Spinal cord (tissue), 10 donors: ENCODE data around the gene SPARC. TPM values are rescaled to one million over a fixed set of nuclear protein-coding genes. Genes with fewer than 3 reads are reported as not detected.
"Not testable (repeated sequence)": the region's sequence is repeated elsewhere in the genome, so short reads cannot be mapped to it uniquely, and the experiment has no call there.

Source experiments
- DNase-seq, 6 donors: peaks; one replicate each; pipeline versions ENCODE4 v3.0.0 to v3.0.0-alpha.2; 2013 to 2015; ENCODE audit warnings: low spot score in 6 of 6, low read depth in 4 of 6
- H3K27ac ChIP-seq: one replicate; pipeline ENCODE4 v1.5.1; 2013; ENCODE audit warnings: low read depth, low read length, control low read depth
- H3K27me3 ChIP-seq: one replicate; pipeline ENCODE4 v1.6.1; 2013; ENCODE audit warnings: low read length; ENCODE audit not compliant: control insufficient read depth, insufficient read depth
- H3K36me3 ChIP-seq: one replicate; pipeline ENCODE4 v1.6.1; 2013; ENCODE audit warnings: low read length; ENCODE audit not compliant: control insufficient read depth, insufficient read depth
- H3K4me1 ChIP-seq: one replicate; pipeline ENCODE4 v1.6.1; 2013; ENCODE audit warnings: low read length; ENCODE audit not compliant: control insufficient read depth, insufficient read depth
- H3K4me3 ChIP-seq: one replicate; pipeline ENCODE4 v1.5.1; 2013; ENCODE audit warnings: low read depth, low read length, control low read depth
- H3K9me3 ChIP-seq: one replicate; pipeline ENCODE4 v1.6.1; 2013; ENCODE audit warnings: low read length; ENCODE audit not compliant: control insufficient read depth, insufficient read depth
- WGBS: methylation state at CpG from one replicate; pipeline ENCODE4 v1.1.5; 2013; ENCODE audit warnings: missing lambda C conversion rate; ENCODE audit not compliant: insufficient coverage; 5-methylcytosine and 5-hydroxymethylcytosine counted together
- polyA plus RNA-seq, 2 donors: library from polyadenylated mRNA; unstranded; fragments of 120-200 nt; gene quantifications; one replicate each; pipeline ENCODE4 v1.2.1, GENCODE V29; 2013; ENCODE audit not compliant: insufficient read length in 2 of 2
- total RNA-seq, 2 donors: library from RNA; depleted of rRNA in 1 of 2; stranded (reverse); fragments of 120-200 nt in 1 of 2; fragments of >200 nt in 1 of 2; gene quantifications; one replicate each; pipeline versions ENCODE4 v1.2.3 to v1.2.4, GENCODE V29; 2013 to 2014
- donor health status: healthy.

The SPARC gene
- total and polyA plus RNA-seq, 4 donors = 1,307 to 4,374 (median 2,290) TPM

- DNase-seq = no peak
- H3K4me1 ChIP-seq = peaks cover 10% of the 10 kb centered on the region
- no peaks in the 10 kb centered on the region for H3K27me3 ChIP-seq
- no peak overlapping the region for H3K4me3 ChIP-seq
- no peak overlapping the region for H3K27ac ChIP-seq
- no peaks in the 10 kb centered on the region for H3K36me3 ChIP-seq
- no CpG with 5 or more reads among the region's 1 CpG for WGBS
- no peaks in the 10 kb centered on the region for H3K9me3 ChIP-seq
These were observed 17.1 kb upstream of the SPARC start for GRCh38 chr5:151703780-151704179.

- WGBS = no CpG with 5 or more reads among the region's 1 CpG
- Histone ChIP-seq H3K27ac (no peak overlapping the region), H3K36me3 (no peaks in the 10 kb centered on the region), H3K27me3 (no peaks in the 10 kb centered on the region), H3K4me1 (peaks cover 10% of the 10 kb centered on the region), H3K4me3 (no peak overlapping the region), H3K9me3 (no peaks in the 10 kb centered on the region)
- DNase-seq = peak in 1 of 6 donors; percentile 58
These were observed 16.5 kb upstream of the SPARC start for GRCh38 chr5:151703227-151703626.

DNA sequence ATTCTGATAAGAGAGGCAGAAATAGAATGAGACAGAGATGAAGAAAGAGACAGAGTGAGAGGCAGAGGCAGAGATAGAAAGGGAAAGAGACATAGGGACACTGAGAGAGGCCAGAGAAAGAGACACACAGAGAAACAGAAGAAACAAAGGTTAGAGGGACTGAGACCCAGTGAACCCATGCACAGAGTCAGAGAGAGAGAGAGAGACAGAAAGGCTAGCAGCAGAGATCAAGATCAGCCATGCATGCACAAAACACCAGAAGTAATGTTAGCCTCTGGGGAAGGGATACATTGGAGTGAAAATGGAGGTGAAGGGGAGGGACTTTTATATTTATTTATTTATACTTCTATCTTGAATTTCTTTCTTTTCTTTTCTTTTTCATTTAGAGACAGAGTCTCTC lies 14.1 kb upstream of the SPARC start:
- DNase-seq = no peak

DNA sequence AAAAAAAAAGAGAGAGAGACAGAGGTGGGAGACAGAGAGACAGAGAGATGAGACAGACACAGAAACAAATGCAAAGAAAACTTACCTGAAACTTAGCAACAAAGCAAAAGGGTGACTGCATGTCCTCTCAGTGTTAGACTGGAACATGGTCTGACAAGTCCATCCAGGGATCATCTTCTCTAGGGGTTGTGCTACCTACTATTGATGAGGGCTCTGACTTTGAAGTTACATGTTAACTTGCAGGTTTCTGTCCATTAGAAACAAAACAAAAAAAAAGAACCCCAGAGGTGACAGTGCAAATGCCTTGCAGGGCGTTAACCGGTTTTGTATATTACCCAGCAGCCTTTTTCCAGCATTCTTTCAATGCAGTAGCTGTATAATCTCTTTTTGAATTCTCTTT lies 13.6 kb upstream of the SPARC start:
- Histone ChIP-seq H3K9me3 (no peaks in the 10 kb centered on the region), H3K36me3 (no peaks in the 10 kb centered on the region), H3K27me3 (no peaks in the 10 kb centered on the region), H3K4me3 (no peak overlapping the region), H3K27ac (no peak overlapping the region), H3K4me1 (peaks cover 20% of the 10 kb centered on the region)
- WGBS = 80% methylated on average over 1 of the region's 2 CpGs
- DNase-seq = no peak

More for the DNA sequence above, 14.1 kb upstream of the SPARC start:
- Histone ChIP-seq H3K27me3 (no peaks in the 10 kb centered on the region), H3K27ac (no peak overlapping the region), H3K9me3 (no peaks in the 10 kb centered on the region), H3K4me3 (no peak overlapping the region), H3K4me1 (peaks cover 20% of the 10 kb centered on the region), H3K36me3 (no peaks in the 10 kb centered on the region)

DNA sequence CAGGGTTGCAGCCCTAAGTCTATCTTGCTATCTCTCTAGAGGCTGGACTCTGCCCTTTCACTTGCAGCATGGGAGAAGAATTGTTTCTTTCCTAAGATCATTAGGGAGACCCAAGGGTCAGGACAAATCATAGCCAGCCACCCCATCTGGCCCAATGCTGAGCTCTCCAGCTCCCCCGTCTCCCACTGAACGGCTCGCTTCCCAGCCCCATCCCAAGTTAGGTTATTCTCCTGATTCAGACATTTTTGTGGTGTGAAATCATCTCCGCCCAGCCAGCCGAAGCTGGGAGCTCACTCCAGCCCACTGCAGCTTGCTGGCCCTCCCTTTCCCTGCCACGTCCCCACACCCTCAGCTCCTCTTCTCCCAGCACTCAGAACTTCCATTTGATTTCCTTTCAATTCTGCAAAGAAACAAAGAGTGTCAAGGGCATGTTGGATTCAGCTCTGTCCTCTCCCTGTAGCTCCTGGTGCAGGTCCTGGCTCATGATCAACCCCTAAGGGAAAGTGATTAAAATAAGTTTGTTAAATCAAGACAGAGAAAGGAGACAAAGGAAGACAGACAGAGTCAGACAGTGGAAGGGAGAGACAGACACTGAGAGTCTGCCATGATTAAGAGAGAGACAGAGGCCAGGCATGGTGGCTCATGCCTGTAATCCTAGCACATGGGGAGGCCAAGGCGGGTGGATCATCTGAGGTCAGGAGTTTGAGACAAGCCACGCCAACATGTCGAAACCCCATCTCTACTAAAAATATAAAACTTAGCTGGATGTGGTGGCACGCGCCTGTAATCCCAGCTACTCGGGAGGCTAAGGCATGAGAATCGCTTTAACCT lies 12.6 kb upstream of the SPARC start:
- H3K36me3 ChIP-seq = no peaks in the 10 kb centered on the region
- H3K27me3 ChIP-seq = no peaks in the 10 kb centered on the region
- H3K4me3 ChIP-seq = no peak overlapping the region
- no peaks in the 10 kb centered on the region for H3K9me3 ChIP-seq
- peak overlapping the region; percentile 96 for H3K27ac ChIP-seq
- peak in 1 of 6 donors; percentile 81 for DNase-seq
- H3K4me1 ChIP-seq = peaks cover 20% of the 10 kb centered on the region
- WGBS = 54% methylated on average over 7 of the region's 13 CpGs

DNA sequence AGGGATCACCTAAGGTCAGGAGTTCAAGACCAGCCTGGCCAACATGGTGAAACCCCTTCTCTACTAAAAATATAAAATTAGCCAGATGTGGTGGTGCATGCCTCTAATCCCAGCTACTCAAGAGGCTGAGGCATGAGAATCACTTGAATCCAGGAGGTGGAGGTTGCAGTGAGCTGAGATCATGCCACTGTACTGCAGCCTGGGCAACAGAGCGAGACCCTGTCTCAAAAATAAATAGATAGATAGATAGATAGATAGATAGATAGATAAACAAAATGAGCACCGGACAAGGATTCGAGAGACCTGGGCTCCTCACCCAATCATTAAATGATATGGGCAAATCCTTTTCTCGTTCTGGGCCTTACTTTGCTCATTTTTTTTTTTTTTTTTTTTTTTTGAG lies 11.4 kb upstream of the SPARC start:
- peaks cover 28% of the 10 kb centered on the region for H3K4me1 ChIP-seq
- no CpG with 5 or more reads among the region's 4 CpGs for WGBS
- H3K4me3 ChIP-seq, H3K9me3 ChIP-seq, H3K36me3 ChIP-seq, H3K27me3 ChIP-seq, DNase-seq: not testable (repeated sequence)
- peak overlapping the region; percentile 95 for H3K27ac ChIP-seq

DNA sequence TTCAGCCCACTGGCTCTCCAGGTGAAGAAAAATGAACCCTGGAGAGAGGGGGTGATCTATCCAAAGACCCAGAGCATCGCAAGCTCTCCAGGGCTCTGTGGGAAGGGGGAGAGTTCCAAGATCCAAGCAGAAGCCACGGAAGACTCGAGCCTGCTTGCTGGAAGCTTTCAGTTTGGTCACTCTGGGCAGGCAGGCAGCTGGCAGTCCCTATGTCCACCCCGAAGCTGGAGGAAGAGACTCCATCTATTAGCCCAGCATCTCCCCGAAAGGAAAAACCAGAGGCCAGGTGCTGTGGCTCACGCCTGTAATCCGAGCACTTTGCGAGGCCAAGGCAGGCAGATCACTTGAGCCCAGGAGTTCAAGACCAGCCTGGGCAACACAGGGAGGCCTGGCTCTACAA lies 10.7 kb upstream of the SPARC start:
- Histone ChIP-seq H3K27ac (peak overlapping the region; percentile 95), H3K4me1 (peaks cover 30% of the 10 kb centered on the region), H3K27me3 (no peaks in the 10 kb centered on the region), H3K4me3 (no peak overlapping the region), H3K9me3 (no peaks in the 10 kb centered on the region), H3K36me3 (no peaks in the 10 kb centered on the region)
- DNase-seq = no peak
- 79% methylated on average over 8 of the region's 8 CpGs for WGBS

- peaks cover 30% of the 10 kb centered on the region for H3K4me1 ChIP-seq
- DNase-seq = peak in 1 of 6 donors; percentile 79
- no peak overlapping the region for H3K4me3 ChIP-seq
- peak overlapping the region; percentile 95 for H3K27ac ChIP-seq
- H3K9me3 ChIP-seq = no peaks in the 10 kb centered on the region
- H3K27me3 ChIP-seq = no peaks in the 10 kb centered on the region
- WGBS = 15% methylated on average over 19 of the region's 20 CpGs
- no peaks in the 10 kb centered on the region for H3K36me3 ChIP-seq
These were observed 9.9 kb upstream of the SPARC start for GRCh38 chr5:151696470-151697061.

- no CpG with 5 or more reads among the region's 1 CpG for WGBS
- DNase-seq = no peak
- peaks cover 30% of the 10 kb centered on the region for H3K4me1 ChIP-seq
- no peak overlapping the region for H3K4me3 ChIP-seq
- H3K36me3 ChIP-seq = no peaks in the 10 kb centered on the region
- H3K27me3 ChIP-seq = no peaks in the 10 kb centered on the region
- H3K27ac ChIP-seq = peak overlapping the region; percentile 95
- no peaks in the 10 kb centered on the region for H3K9me3 ChIP-seq
These were observed 8.7 kb upstream of the SPARC start for GRCh38 chr5:151695464-151695863.

- Histone ChIP-seq H3K27ac (peak overlapping the region; percentile 79), H3K4me3 (no peak overlapping the region), H3K9me3 (no peaks in the 10 kb centered on the region), H3K27me3 (no peaks in the 10 kb centered on the region), H3K4me1 (peaks cover 23% of the 10 kb centered on the region), H3K36me3 (no peaks in the 10 kb centered on the region)
- peak in 1 of 6 donors; percentile 45 for DNase-seq
- WGBS = 50% methylated on average over 2 of the region's 3 CpGs
These were observed 7.3 kb upstream of the SPARC start for GRCh38 chr5:151694035-151694485.
